ENCODE results near the gene FAM13A. TPM values are rescaled to one million over a fixed set of nuclear protein-coding genes. Genes with fewer than 3 reads are reported as not detected.
"Not testable (repeated sequence)": the region's sequence is repeated elsewhere in the genome, so short reads cannot be mapped to it uniquely, and the experiment has no call there.

FAM13A gene
- 1 to 10 TPM; 2.2 to 6.6 TPM for total RNA-seq

GRCh38 chr4:89056953-89057398 lies at the start of gene FAM13A:
FAM13A (minus strand) TSS chr4:89057185; CDS start chr4:89056964, 221 bp downstream.
- peak within 1 kb of the TSS in 1 of 2 donors; percentile 13 for H3K27ac Mint-ChIP-seq
- peaks cover 8 to 26% of the 10 kb centered on the region in 2 donors for H3K9me3 Mint-ChIP-seq
- peaks cover 16 to 33% of the 10 kb centered on the region in 2 donors for H3K36me3 Mint-ChIP-seq
- DNase-seq (ENCODE audit: low spot score in 2 of 2) (no peak), ATAC-seq (no peak)

- Mint-ChIP-seq H3K36me3 (peaks cover 4 to 26% of the 10 kb centered on the region in 2 donors), H3K27ac (no peak overlapping the region), H3K9me3 (peaks cover 0 to 8% of the 10 kb centered on the region in 2 donors)
- ATAC-seq: no peak
- DNase-seq (ENCODE audit: low spot score in 2 of 2): no peak
These were observed 48.7 kb upstream of the FAM13A start for GRCh38 chr4:89105726-89106125.

GRCh38 chr4:89101256-89102161 lies 44.5 kb upstream of the FAM13A start:
- no peak for DNase-seq (ENCODE audit: low spot score in 2 of 2)
- peaks cover 0 to 11% of the 10 kb centered on the region in 2 donors for H3K36me3 Mint-ChIP-seq
- peaks cover 0 to 5% of the 10 kb centered on the region in 2 donors for H3K9me3 Mint-ChIP-seq
- ATAC-seq: peak; percentile 92 to 97
- peak overlapping the region in 1 of 2 donors; percentile 34 for H3K27ac Mint-ChIP-seq

- peaks cover 0 to 5% of the 10 kb centered on the region in 2 donors for H3K9me3 Mint-ChIP-seq
These were observed 43.9 kb upstream of the FAM13A start for GRCh38 chr4:89100853-89101252.

GRCh38 chr4:89099471-89099870 lies 42.5 kb upstream of the FAM13A start:
- peaks cover 0 to 8% of the 10 kb centered on the region in 2 donors for H3K36me3 Mint-ChIP-seq
- H3K27ac Mint-ChIP-seq: peak overlapping the region in 1 of 2 donors; percentile 16
- ATAC-seq (no peak), DNase-seq (ENCODE audit: low spot score in 2 of 2) (no peak)
- H3K9me3 Mint-ChIP-seq: peaks cover 0 to 5% of the 10 kb centered on the region in 2 donors

More at GRCh38 chr4:89100853-89101252, 43.9 kb upstream of the FAM13A start:
- H3K27ac Mint-ChIP-seq: peak overlapping the region; percentile 31 to 34
- peaks cover 0 to 11% of the 10 kb centered on the region in 2 donors for H3K36me3 Mint-ChIP-seq
- DNase-seq (ENCODE audit: low spot score in 2 of 2) (no peak), ATAC-seq (peak; percentile 9 to 25)

- Mint-ChIP-seq H3K9me3 (peaks cover 0 to 5% of the 10 kb centered on the region in 2 donors), H3K27ac (no peak overlapping the region), H3K36me3 (peaks cover 0 to 6% of the 10 kb centered on the region in 2 donors)
- ATAC-seq (peak in 1 of 2 donors; percentile 37), DNase-seq (ENCODE audit: low spot score in 2 of 2) (no peak)
These were observed 42.0 kb upstream of the FAM13A start for GRCh38 chr4:89099034-89099433.

- peaks cover 15 to 31% of the 10 kb centered on the region in 2 donors for H3K36me3 Mint-ChIP-seq
- H3K27ac Mint-ChIP-seq: no peak overlapping the region
- ATAC-seq (no peak), DNase-seq (ENCODE audit: low spot score in 2 of 2) (no peak)
- peaks cover 14 to 24% of the 10 kb centered on the region in 2 donors for H3K9me3 Mint-ChIP-seq
These were observed 21.3 kb upstream of the FAM13A start for GRCh38 chr4:89078300-89078699.

- DNase-seq (ENCODE audit: low spot score in 2 of 2) (no peak), ATAC-seq (no peak)
- peaks cover 14 to 24% of the 10 kb centered on the region in 2 donors for H3K9me3 Mint-ChIP-seq
- peaks cover 15 to 31% of the 10 kb centered on the region in 2 donors for H3K36me3 Mint-ChIP-seq
- H3K27ac Mint-ChIP-seq: no peak overlapping the region
These were observed 20.8 kb upstream of the FAM13A start for GRCh38 chr4:89077761-89078160.

GRCh38 chr4:89072921-89073320 lies 15.9 kb upstream of the FAM13A start:
- Mint-ChIP-seq H3K36me3 (peaks cover 15 to 16% of the 10 kb centered on the region in 2 donors), H3K27ac (no peak overlapping the region), H3K9me3 (peaks cover 9 to 14% of the 10 kb centered on the region in 2 donors)
- DNase-seq (ENCODE audit: low spot score in 2 of 2): no peak
- no peak for ATAC-seq

GRCh38 chr4:89071311-89071710 lies 14.3 kb upstream of the FAM13A start:
- DNase-seq (ENCODE audit: low spot score in 2 of 2) (no peak), ATAC-seq (no peak)

GRCh38 chr4:89070041-89070440 lies 13.1 kb upstream of the FAM13A start:
- no peaks in the 10 kb centered on the region for H3K9me3 Mint-ChIP-seq
- no peak for DNase-seq (ENCODE audit: low spot score in 2 of 2)

More at GRCh38 chr4:89071311-89071710, 14.3 kb upstream of the FAM13A start:
- Mint-ChIP-seq H3K27ac (no peak overlapping the region), H3K36me3 (peaks cover 0 to 6% of the 10 kb centered on the region in 2 donors), H3K9me3 (no peaks in the 10 kb centered on the region)

GRCh38 chr4:89069481-89069880 lies 12.5 kb upstream of the FAM13A start:
- DNase-seq (ENCODE audit: low spot score in 2 of 2) (no peak), ATAC-seq (peak in 1 of 2 donors; percentile 97)
- H3K9me3 Mint-ChIP-seq: no peaks in the 10 kb centered on the region
- H3K27ac Mint-ChIP-seq: no peak overlapping the region
- H3K36me3 Mint-ChIP-seq: peaks cover 0 to 15% of the 10 kb centered on the region in 2 donors

More at GRCh38 chr4:89070041-89070440, 13.1 kb upstream of the FAM13A start:
- ATAC-seq: no peak
- no peak overlapping the region for H3K27ac Mint-ChIP-seq
- H3K36me3 Mint-ChIP-seq: peaks cover 0 to 11% of the 10 kb centered on the region in 2 donors

GRCh38 chr4:89067417-89067816 lies 10.4 kb upstream of the FAM13A start:
- DNase-seq (ENCODE audit: low spot score in 2 of 2): no peak
- Mint-ChIP-seq H3K9me3 (peaks cover 1 to 5% of the 10 kb centered on the region in 2 donors), H3K36me3 (peaks cover 7 to 21% of the 10 kb centered on the region in 2 donors), H3K27ac (no peak overlapping the region)
- ATAC-seq: no peak

GRCh38 chr4:89064848-89065247 lies 7.9 kb upstream of the FAM13A start:
- no peak for ATAC-seq
- Mint-ChIP-seq H3K36me3 (peaks cover 28 to 43% of the 10 kb centered on the region in 2 donors), H3K27ac (no peak overlapping the region), H3K9me3 (peaks cover 18 to 21% of the 10 kb centered on the region in 2 donors)
- DNase-seq (ENCODE audit: low spot score in 2 of 2): no peak

- H3K9me3 Mint-ChIP-seq: peaks cover 17 to 32% of the 10 kb centered on the region in 2 donors
- H3K36me3 Mint-ChIP-seq: peaks cover 25 to 41% of the 10 kb centered on the region in 2 donors
- not testable (repeated sequence) for DNase-seq (ENCODE audit: low spot score in 2 of 2); ATAC-seq
- H3K27ac Mint-ChIP-seq: peak overlapping the region in 1 of 2 donors; percentile 13
These were observed 859 bp upstream of the FAM13A start for GRCh38 chr4:89057844-89058243.

GRCh38 chr4:89056292-89056952 lies 563 bp downstream of the FAM13A start:
- ATAC-seq (no peak), DNase-seq (ENCODE audit: low spot score in 2 of 2) (no peak)
- peak overlapping the region in 1 of 2 donors; percentile 13 for H3K27ac Mint-ChIP-seq
- peaks cover 7 to 22% of the 10 kb centered on the region in 2 donors for H3K9me3 Mint-ChIP-seq
- peaks cover 11 to 28% of the 10 kb centered on the region in 2 donors for H3K36me3 Mint-ChIP-seq
